Tibial nerve (tissue), 3 donors: ENCODE data around the gene POLA2.

Source experiments
- EP300 ChIP-seq, 2 donors: sonication (generic); formaldehyde crosslinking; IDR thresholded peaks; one replicate each; pipeline ENCODE4 v1.6.1; 2017; ENCODE audit warnings: antibody characterized with exemption in 2 of 2, mild to moderate bottlenecking in 1 of 2
- POLR2A ChIP-seq, 2 donors: fragments of 450-650 bp; IDR thresholded peaks; one replicate each; pipeline ENCODE4 v1.6.1; 2017; ENCODE audit warnings: antibody characterized with exemption in 2 of 2, mild to moderate bottlenecking in 2 of 2, moderate library complexity in 2 of 2

- TF ChIP-seq POLR2A (IDR thresholded peaks at IDR 0.05) (no peak), EP300 (IDR thresholded peaks at IDR 0.05) (no peak)
These were observed 78.5 kb downstream of the POLA2 start for GRCh38 chr11:65340226-65340625.
